SK-N-SH (cell line): ENCODE results near the gene HOXC6. TPM values are rescaled to one million over a fixed set of nuclear protein-coding genes. Genes with fewer than 3 reads are reported as not detected.

Experiments
- CTCF ChIA-PET: fragments of 300-600, 350-600 bp; formaldehyde crosslinking; extraction: SDS; loops from one replicate; lab custom pipeline; 2021; lab: Yijun Ruan, JAX
- POLR2A ChIA-PET: fragments of 350-600 bp; sonication (Branson Sonifier 250); formaldehyde crosslinking; extraction: SDS; loops from one replicate; lab custom pipeline; 2020; ENCODE audit warnings: antibody characterized with exemption, inconsistent platforms; lab: Yijun Ruan, JAX
- DNase-seq: peaks from one replicate; pipeline ENCODE4 v3.0.0; 2012
- H2AFZ ChIP-seq: fragments of 200-600 bp; sonication (generic); 2 replicates; pipeline ENCODE4 v1.8.1; 2016; ENCODE audit warnings: antibody characterized with exemption, mild to moderate bottlenecking, low read depth
- H3F3A ChIP-seq: fragments of 200-600 bp; sonication (generic); replicated peaks from 2 replicates; pipeline ENCODE3; 2016; ENCODE audit warnings: antibody characterized with exemption, mild to moderate bottlenecking; ENCODE audit not compliant: insufficient read depth
- H3K27ac ChIP-seq, 2 experiments: fragments of 200-500 bp in 1 of 2; fragments of 200-600 bp in 1 of 2; sonication (Bioruptor generic) in 1 of 2; sonication (generic), shearing (Covaris generic) in 1 of 2; 2 replicates each; pipeline versions ENCODE4 v1.5.1 to v1.6.1; 2014 to 2016; ENCODE audit warnings: low read depth in 2 of 2, inconsistent platforms in 1 of 2, low read length in 1 of 2, mild to moderate bottlenecking in 1 of 2, mixed read lengths in 1 of 2
- H3K27me3 ChIP-seq: fragments of 200-600 bp; sonication (generic), shearing (Covaris generic); 2 replicates; pipeline ENCODE4 v1.6.1; 2016; ENCODE audit warnings: mixed run types; ENCODE audit not compliant: insufficient read depth
- H3K36me3 ChIP-seq, 2 experiments: fragments of 200-500 bp in 1 of 2; fragments of 200-600 bp in 1 of 2; sonication (Bioruptor generic) in 1 of 2; sonication (generic) in 1 of 2; replicated peaks in 1 of 2; 2 replicates each; pipeline versions ENCODE3 to v1.5.1; 2014 to 2016; ENCODE audit warnings: low read length in 1 of 2, mild to moderate bottlenecking in 1 of 2; ENCODE audit not compliant: insufficient read depth in 2 of 2, control insufficient read depth in 1 of 2
- H3K4me1 ChIP-seq, 2 experiments: fragments of 200-500 bp in 1 of 2; fragments of 200-600 bp in 1 of 2; sonication (Bioruptor generic) in 1 of 2; sonication (generic), shearing (Covaris generic) in 1 of 2; 2 replicates each; pipeline versions ENCODE4 v1.5.1 to v1.6.1; 2014 to 2016; ENCODE audit warnings: low read depth in 1 of 2, low read length in 1 of 2, mixed run types in 1 of 2; ENCODE audit not compliant: insufficient read depth in 2 of 2, control insufficient read depth in 1 of 2
- H3K4me2 ChIP-seq: fragments of 200-600 bp; sonication (generic), shearing (Covaris generic); 2 replicates; pipeline ENCODE4 v1.6.1; 2017; ENCODE audit warnings: mixed run types
- H3K4me3 ChIP-seq, 2 experiments: fragments of 200-500 bp in 1 of 2; fragments of 200-600 bp in 1 of 2; sonication (Bioruptor generic) in 1 of 2; sonication (generic), shearing (Covaris generic) in 1 of 2; 2 replicates each; pipeline versions ENCODE4 v1.5.1 to v1.8.1; 2014 to 2016; ENCODE audit warnings: low read depth in 2 of 2, inconsistent platforms in 1 of 2, low read length in 1 of 2, mild to moderate bottlenecking in 1 of 2, mixed read lengths in 1 of 2, moderate library complexity in 1 of 2
- H3K79me2 ChIP-seq: fragments of 200-600 bp; sonication (generic); 2 replicates; pipeline ENCODE4 v1.8.1; 2017; ENCODE audit warnings: mild to moderate bottlenecking; ENCODE audit not compliant: insufficient read depth
- H3K9ac ChIP-seq: fragments of 200-600 bp; sonication (generic); 2 replicates; pipeline ENCODE4 v1.6.1; 2017; ENCODE audit warnings: mixed run types
- H3K9me2 ChIP-seq: fragments of 200-600 bp; sonication (generic); 2 replicates; pipeline ENCODE4 v1.6.1; 2017; ENCODE audit warnings: mixed run types
- H3K9me3 ChIP-seq: fragments of 200-600 bp; sonication (generic); 2 replicates; pipeline ENCODE4 v1.6.1; 2017; ENCODE audit warnings: mixed run types, mild to moderate bottlenecking, moderate library complexity
- H4K20me1 ChIP-seq: fragments of 200-600 bp; sonication (generic); 2 replicates; pipeline ENCODE4 v1.6.1; 2017; ENCODE audit warnings: mild to moderate bottlenecking, mixed run types; ENCODE audit not compliant: insufficient read depth
- CHD2 ChIP-seq: fragments of 150-350 bp; IDR thresholded peaks from 2 replicates; pipeline ENCODE4 v1.6.1; 2018; ENCODE audit warnings: low read length; ENCODE audit not compliant: partially characterized antibody
- EP300 ChIP-seq, 2 experiments: IDR thresholded peaks; 2 replicates each; pipeline versions ENCODE4 v1.4.0 to v1.6.1; 2012; ENCODE audit warnings: borderline replicate concordance in 1 of 2, low read depth in 1 of 2, low read length in 1 of 2
- FOSL2 ChIP-seq: IDR thresholded peaks from 2 replicates; pipeline ENCODE4 v1.4.0; 2012; ENCODE audit warnings: low read depth, mild to moderate bottlenecking, moderate library complexity, borderline replicate concordance
- GABPA ChIP-seq: IDR thresholded peaks from 2 replicates; pipeline ENCODE4 v1.4.0; 2012; ENCODE audit warnings: low read depth, mild to moderate bottlenecking
- IRF3 ChIP-seq: fragments of 150-350 bp; IDR thresholded peaks from 2 replicates; pipeline ENCODE4 v1.6.1; 2016; ENCODE audit warnings: mild to moderate bottlenecking, low read depth, low read length
- JUND ChIP-seq: IDR thresholded peaks from 2 replicates; pipeline ENCODE4 v1.4.0; 2012
- MEF2A ChIP-seq: IDR thresholded peaks from 2 replicates; pipeline ENCODE4 v1.4.0; 2012; ENCODE audit warnings: low read depth, borderline replicate concordance
- POLR2AphosphoS5 ChIP-seq: IDR thresholded peaks from 2 replicates; pipeline ENCODE4 v1.6.1; 2012; ENCODE audit warnings: low read depth, low read length
- REST ChIP-seq: IDR thresholded peaks from 2 replicates; pipeline ENCODE4 v1.6.1; 2012; ENCODE audit warnings: mild to moderate bottlenecking, low read depth, low read length, moderate library complexity
- TAF1 ChIP-seq: IDR thresholded peaks from 2 replicates; pipeline ENCODE4 v1.6.1; 2012; ENCODE audit warnings: low read depth, mild to moderate bottlenecking, low read length, moderate library complexity, borderline replicate concordance
- TEAD4 ChIP-seq: IDR thresholded peaks from 2 replicates; pipeline ENCODE4 v1.4.0; 2012; ENCODE audit warnings: mild to moderate bottlenecking, borderline replicate concordance; ENCODE audit not compliant: insufficient read depth
- WGBS: methylation state at CpG from one replicate; pipeline ENCODE4 v1.1.6; 2017; ENCODE audit warnings: low lambda C conversion rate; 5-methylcytosine and 5-hydroxymethylcytosine counted together
- polyA plus RNA-seq, 3 experiments: library from polyadenylated mRNA; depleted of rRNA; stranded (reverse); fragments of >200 nt; gene quantifications; 2 replicates each; pipeline ENCODE4 v1.2.3, GENCODE V29; 2012
- TF ChIP-seq, protein P1 (sequence below): IDR thresholded peaks from 2 replicates; pipeline ENCODE4 v1.4.0; 2012; ENCODE audit warnings: low read depth, borderline replicate concordance

Gene HOXC6
- polyA plus RNA-seq, 1 of the 3 experiments (the other 2 are of a cell fraction) = 9.1 TPM

DNA sequence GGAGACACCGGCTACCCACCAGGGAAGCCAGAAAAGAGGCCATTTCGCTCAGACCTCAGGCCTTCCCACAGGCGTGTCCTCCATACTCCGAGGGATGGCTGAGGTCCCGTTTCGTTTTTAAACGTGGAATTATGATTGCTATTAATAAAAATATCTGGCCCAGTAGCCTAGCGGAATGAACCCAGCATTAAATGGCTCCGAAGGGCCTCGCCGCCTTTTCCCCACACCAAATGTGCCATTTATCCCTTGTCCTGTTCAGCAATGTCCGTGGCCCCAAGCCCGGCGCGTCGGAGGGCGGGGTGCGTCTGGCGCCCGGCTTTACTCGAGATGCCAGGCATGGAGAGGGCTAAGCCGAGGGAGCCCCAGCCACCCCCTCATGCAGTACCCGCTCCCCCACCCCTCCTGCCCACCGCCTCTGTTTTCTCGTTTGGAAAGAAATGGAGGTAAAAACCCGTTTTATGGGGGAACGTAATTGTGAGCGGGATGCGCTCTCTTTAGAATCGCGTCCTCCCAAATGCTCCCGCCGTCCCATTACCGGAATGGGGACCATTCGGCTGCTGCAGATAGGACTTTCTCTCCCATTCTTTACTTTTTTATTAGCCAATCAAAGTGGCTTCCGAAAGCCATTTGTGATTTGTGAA is 13.7 kb upstream of the HOXC6 start:
- ChIA-PET POLR2A (no interaction called here), CTCF (interaction anchor here (1.2 to 24.5 kb wide), 7 partner anchors 8 to 204 kb away, joined by 3 to 568 read pairs (median 6); partner anchors contain the start of genes HOXC10 and SMUG1)
- Histone ChIP-seq H3K4me3 (no peak overlapping the region), H3K27me3 (no peaks in the 10 kb centered on the region), H3K36me3 (no peaks in the 10 kb centered on the region), H3K9me3 (no peaks in the 10 kb centered on the region), H3K27ac (no peak overlapping the region), H3K9me2 (no peaks in the 10 kb centered on the region), H4K20me1 (no peaks in the 10 kb centered on the region), H3F3A (peaks cover 14% of the 10 kb centered on the region), H2AFZ (peak overlapping the region; percentile 16; the same call in 1 of the 2 replicates), H3K79me2 (peaks cover 10% of the 10 kb centered on the region; the same call in 1 of the 2 replicates), H3K9ac (no peak overlapping the region), H3K4me2 (no peak overlapping the region), H3K4me1 (peaks cover 0 to 28% of the 10 kb centered on the region in 2 experiments; a peak in 2 of 4 replicates)
- WGBS = 86% methylated on average over 36 of the region's 36 CpGs
- TF ChIP-seq MEF2A = no peak
- TF ChIP-seq, protein P1, sequence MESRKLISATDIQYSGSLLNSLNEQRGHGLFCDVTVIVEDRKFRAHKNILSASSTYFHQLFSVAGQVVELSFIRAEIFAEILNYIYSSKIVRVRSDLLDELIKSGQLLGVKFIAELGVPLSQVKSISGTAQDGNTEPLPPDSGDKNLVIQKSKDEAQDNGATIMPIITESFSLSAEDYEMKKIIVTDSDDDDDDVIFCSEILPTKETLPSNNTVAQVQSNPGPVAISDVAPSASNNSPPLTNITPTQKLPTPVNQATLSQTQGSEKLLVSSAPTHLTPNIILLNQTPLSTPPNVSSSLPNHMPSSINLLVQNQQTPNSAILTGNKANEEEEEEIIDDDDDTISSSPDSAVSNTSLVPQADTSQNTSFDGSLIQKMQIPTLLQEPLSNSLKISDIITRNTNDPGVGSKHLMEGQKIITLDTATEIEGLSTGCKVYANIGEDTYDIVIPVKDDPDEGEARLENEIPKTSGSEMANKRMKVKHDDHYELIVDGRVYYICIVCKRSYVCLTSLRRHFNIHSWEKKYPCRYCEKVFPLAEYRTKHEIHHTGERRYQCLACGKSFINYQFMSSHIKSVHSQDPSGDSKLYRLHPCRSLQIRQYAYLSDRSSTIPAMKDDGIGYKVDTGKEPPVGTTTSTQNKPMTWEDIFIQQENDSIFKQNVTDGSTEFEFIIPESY = no peak
- TF ChIP-seq TEAD4 = no peak
- TF ChIP-seq FOSL2 = no peak
- no peak for TF ChIP-seq TAF1
- no peak for DNase-seq

DNA sequence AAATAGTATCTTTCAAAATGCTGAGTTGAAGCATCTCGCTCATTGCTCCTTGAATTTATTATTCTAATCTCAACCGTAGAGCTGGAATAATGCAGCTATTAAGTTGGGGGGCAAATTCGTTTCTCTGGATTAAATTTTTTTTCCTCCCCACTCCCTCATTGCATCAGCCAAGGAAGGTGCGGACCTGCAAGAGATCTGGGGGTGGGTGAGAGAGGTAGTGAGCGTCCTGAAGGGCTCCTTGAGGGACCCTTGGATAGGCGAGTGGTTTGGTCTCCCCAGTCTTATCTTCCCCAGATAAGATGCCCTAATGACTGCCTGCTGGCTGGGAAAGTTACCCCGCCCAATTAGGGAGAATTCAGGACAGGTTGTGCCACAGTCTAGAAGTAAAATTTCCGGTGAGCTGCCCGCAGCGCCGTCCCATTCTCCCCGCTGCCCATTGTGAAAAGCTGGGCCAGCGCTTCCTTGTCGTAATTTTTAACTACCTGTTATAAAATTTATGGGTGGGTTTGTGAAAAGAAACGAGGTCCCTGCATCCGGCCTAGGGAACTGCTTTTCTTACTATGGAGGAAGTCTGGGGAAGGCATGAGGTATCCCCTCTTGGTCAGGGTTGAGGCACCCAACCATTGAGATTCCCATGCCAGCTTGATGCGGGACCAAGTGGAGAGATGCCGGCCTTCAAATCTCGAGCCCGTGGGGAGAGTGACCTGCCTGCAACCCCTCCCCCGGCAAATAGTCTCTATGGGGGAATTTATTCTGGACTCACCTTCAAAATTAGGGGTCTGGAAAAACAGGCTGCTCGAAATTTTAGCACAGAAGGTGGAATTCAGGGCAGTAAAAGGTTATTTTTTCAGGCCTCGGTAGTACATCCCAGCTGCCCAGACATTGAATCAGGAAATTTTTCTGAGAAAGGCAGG is 13.0 kb upstream of the HOXC6 start:
- Histone ChIP-seq H3K36me3 (no peaks in the 10 kb centered on the region), H3K79me2 (peaks cover 10% of the 10 kb centered on the region; the same call in 1 of the 2 replicates), H3K27ac (no peak overlapping the region), H3K4me2 (no peak overlapping the region), H3K4me3 (no peak overlapping the region), H3K4me1 (peaks cover 3 to 30% of the 10 kb centered on the region in 2 experiments; a peak in 2 of 4 replicates), H3K9me2 (no peaks in the 10 kb centered on the region), H3K27me3 (no peaks in the 10 kb centered on the region), H3F3A (peaks cover 17% of the 10 kb centered on the region), H4K20me1 (no peaks in the 10 kb centered on the region), H2AFZ (peak overlapping the region; percentile 94; the same call in 1 of the 2 replicates), H3K9me3 (no peaks in the 10 kb centered on the region), H3K9ac (no peak overlapping the region)
- TF ChIP-seq POLR2AphosphoS5 = no peak
- no peak for TF ChIP-seq JUND
- no peak for TF ChIP-seq REST
- TF ChIP-seq CHD2 = no peak
- TF ChIP-seq GABPA = no peak
- TF ChIP-seq, protein P1 = no peak
- no peak for TF ChIP-seq IRF3
- TF ChIP-seq EP300 (IDR thresholded peaks at IDR 0.05; ENCODE audit: borderline replicate concordance in 1 of 2, low read depth in 1 of 2, low read length in 1 of 2) = no peak
- ChIA-PET CTCF (interaction anchor here (0.5 to 24.5 kb wide), 11 partner anchors 9 to 222 kb away, joined by 3 to 568 read pairs (median 6); partner anchors contain the start of genes HOXC10, HOXC4, HOXC5 and SMUG1), POLR2A (interaction anchor here (0.7 kb wide), 1 partner anchor 89 kb away, joined by 4 read pairs; no protein-coding TSS in a partner anchor)
- DNase-seq = no peak
- WGBS = 91% methylated on average over 23 of the region's 23 CpGs
